ENCODE measurements around the gene EMP2. TPM values are rescaled to one million over a fixed set of nuclear protein-coding genes. Genes with fewer than 3 reads are reported as not detected.
"Not testable (repeated sequence)": the region's sequence is repeated elsewhere in the genome, so short reads cannot be mapped to it uniquely, and the experiment has no call there.

The EMP2 gene
- total and polyA plus RNA-seq, 12 donors = 5.9 to 34.0 (median 12.9) TPM

- H3K4me3 ChIP-seq = no peak overlapping the region
- H3K4me1 ChIP-seq (replicated peaks in 1 of 2) = no peaks in the 10 kb centered on the region
- no peak overlapping the region for H3K27ac ChIP-seq
- H3K9me3 ChIP-seq (replicated peaks in 1 of 3) = no peaks in the 10 kb centered on the region
- WGBS, 4 donors = 71 to 81% (median 75%) methylated on average over 6 of the region's 6 CpGs
- TF ChIP-seq POLR2A (IDR thresholded peaks at IDR 0.05) (no peak), CTCF (IDR thresholded peaks at IDR 0.05) (no peak)
- peaks cover 3% of the 10 kb centered on the region for H3K27me3 ChIP-seq
- H3K36me3 ChIP-seq (replicated peaks in 1 of 2) = no peaks in the 10 kb centered on the region
- intact Hi-C loops (cut with DNase I) = no loop called here
- no peak for DNase-seq
Measured at GRCh38 chr16:10624527-10624926, 44.1 kb upstream of the EMP2 start.

DNA sequence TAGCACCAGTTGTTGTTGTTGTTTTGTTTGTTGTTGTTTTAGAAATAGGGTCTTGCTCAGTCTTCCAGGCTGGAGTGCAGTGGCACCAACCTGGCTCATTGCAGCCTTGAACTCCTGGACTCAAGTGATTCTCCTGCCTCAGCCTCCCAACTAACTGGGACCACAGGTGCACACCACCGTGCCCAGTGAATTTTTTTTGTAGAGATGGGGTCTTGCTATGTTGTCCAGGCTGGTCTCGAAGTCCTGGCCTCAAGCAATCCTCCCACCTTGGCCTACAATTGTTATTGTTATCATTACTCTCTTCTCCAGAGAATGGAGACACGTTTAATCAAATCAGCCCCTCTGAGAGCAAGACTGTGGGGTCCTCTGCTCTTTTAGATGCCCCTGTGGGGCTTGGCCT, 42.7 kb upstream of the EMP2 start:
- TF ChIP-seq POLR2A (IDR thresholded peaks at IDR 0.05) = no peak
- no peak for TF ChIP-seq CTCF (IDR thresholded peaks at IDR 0.05)
- Histone ChIP-seq H3K27ac (no peak overlapping the region), H3K36me3 (replicated peaks in 1 of 2) (no peaks in the 10 kb centered on the region), H3K4me3 (no peak overlapping the region), H3K27me3 (peaks cover 3% of the 10 kb centered on the region), H3K9me3 (replicated peaks in 1 of 3) (no peaks in the 10 kb centered on the region), H3K4me1 (replicated peaks in 1 of 2) (no peaks in the 10 kb centered on the region)
- intact Hi-C loops (cut with DNase I) = no loop called here
- no peak for DNase-seq
- WGBS, 4 donors = 75 to 90% (median 79%) methylated on average over 3 of the region's 3 CpGs

DNA sequence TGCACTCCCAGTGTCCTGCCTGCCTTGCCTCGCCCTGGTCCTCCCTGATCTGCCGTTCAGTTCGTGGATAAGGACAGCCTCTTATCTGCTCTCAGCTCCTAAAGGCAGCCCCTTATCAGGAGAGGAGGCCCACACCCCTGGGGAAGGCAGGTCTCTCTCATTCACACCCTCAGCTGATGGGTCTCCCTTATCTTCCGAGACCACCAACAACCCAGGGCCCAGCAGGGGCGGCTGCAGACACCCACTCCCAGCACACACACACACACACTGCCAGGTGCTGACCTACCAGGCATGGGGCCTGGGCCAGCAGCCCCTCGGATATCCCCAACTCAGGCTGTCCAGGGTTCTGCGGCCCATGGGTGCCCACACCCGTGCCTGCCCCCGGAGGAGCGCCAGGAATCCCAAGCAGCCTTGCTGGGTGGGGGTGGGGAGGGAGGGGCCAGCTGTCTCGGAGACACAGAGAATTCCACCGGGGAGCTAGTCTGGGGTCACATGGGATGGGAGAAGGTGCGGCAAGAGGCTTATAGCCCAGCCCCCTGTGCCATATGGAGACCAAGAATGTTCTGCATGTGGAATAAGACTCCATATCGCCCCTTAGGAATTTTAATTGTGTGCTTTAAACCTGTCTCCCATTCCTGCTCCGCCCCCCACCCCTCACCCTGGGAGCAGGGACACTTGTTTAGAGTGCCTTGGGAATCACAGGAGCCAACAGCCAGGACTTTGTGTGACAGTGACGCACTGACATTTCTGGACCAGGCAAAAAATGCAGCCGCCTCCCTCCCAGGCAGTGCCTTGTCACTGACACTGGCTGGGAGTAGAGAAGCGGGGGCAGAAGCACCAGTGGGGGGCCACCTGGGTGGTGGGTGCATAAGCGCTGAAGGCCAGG, 41.9 kb upstream of the EMP2 start:
- Histone ChIP-seq H3K9me3 (replicated peaks in 1 of 3) (no peaks in the 10 kb centered on the region), H3K27me3 (peaks cover 3% of the 10 kb centered on the region), H3K4me1 (replicated peaks in 1 of 2) (no peaks in the 10 kb centered on the region), H3K27ac (no peak overlapping the region), H3K36me3 (replicated peaks in 1 of 2) (no peaks in the 10 kb centered on the region), H3K4me3 (no peak overlapping the region)
- intact Hi-C loops (cut with DNase I) = no loop called here
- DNase-seq = no peak
- TF ChIP-seq CTCF (IDR thresholded peaks at IDR 0.05) = no peak
- 80 to 82% (median 81%) methylated on average over 15 to 19 of the region's 19 CpGs for WGBS, 4 donors

DNA sequence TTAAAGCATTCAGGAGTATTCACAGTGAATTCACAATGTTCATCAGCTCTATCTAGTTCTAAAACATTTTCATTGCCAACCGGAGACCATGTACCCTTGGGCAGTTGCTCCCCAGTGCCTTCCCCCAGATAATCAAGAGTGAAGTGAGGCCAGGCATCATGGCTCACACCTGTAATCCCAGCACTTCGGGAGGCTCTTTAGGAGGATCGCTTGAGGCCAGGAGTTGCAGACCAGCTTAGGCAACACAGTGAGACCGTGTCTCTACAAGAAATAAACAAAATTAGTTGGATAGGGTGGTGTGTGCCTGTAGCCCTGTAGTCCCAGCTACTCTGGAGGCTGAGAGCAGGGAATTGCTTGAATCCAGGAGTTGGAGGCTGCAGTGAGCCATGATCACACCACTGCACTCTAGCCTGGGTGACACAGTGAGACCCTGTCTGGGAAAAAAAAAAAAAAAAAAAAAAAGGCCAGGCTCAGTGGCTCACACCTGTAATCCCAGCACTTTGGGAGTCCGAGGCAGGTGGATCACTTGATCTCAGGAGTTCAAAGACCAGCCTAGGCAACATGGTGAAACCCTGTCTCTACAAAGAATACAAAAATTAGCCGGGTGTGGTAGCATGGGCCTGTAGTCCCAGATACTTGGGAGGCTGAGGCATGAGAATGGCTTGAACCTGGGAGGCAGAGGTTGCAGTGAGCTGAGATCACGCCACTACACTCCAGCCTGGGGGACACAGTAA, 41.0 kb upstream of the EMP2 start:
- H3K36me3 ChIP-seq (replicated peaks in 1 of 2); H3K4me3 ChIP-seq; DNase-seq; H3K4me1 ChIP-seq (replicated peaks in 1 of 2); H3K9me3 ChIP-seq (replicated peaks in 1 of 3); intact Hi-C loops (cut with DNase I); H3K27me3 ChIP-seq; H3K27ac ChIP-seq: not testable (repeated sequence)
- WGBS, 4 donors = 89 to 93% (median 92%) methylated on average over 5 to 7 of the region's 7 CpGs

Data from adrenal gland (tissue), 12 donors.